OCI-LY3 (cell line): ENCODE data around the gene SNW1.
"Not testable (repeated sequence)": the region's sequence is repeated elsewhere in the genome, so short reads cannot be mapped to it uniquely, and the experiment has no call there.

Source experiments
- H2AFZ ChIP-seq: fragments of 200-600, 300-600 bp; shearing (Covaris generic); 2 replicates; pipeline ENCODE4 v1.6.0; 2014; ENCODE audit warnings: antibody characterized with exemption, low read depth, low read length
- H3K27ac ChIP-seq: fragments of 200-600, 300-600 bp; sonication (generic); 2 replicates; pipeline ENCODE4 v1.5.1; 2014; ENCODE audit warnings: mild to moderate bottlenecking, low read length, moderate library complexity, mixed read lengths
- H3K27me3 ChIP-seq: fragments of 200-600, 300-600 bp; sonication (generic); 2 replicates; pipeline ENCODE4 v1.6.1; 2014; ENCODE audit warnings: low read depth, low read length, mixed read lengths
- H3K36me3 ChIP-seq: fragments of 200-600, 300-600 bp; sonication (generic); replicated peaks from 2 replicates; pipeline ENCODE3; 2014; ENCODE audit warnings: low read depth, low read length, mixed read lengths
- H3K4me1 ChIP-seq: fragments of 300-600, 200-600 bp; sonication (generic); 2 replicates; pipeline ENCODE4 v1.6.1; 2014; ENCODE audit warnings: low read length, mixed read lengths
- H3K4me2 ChIP-seq: fragments of 200-600, 300-600 bp; sonication (generic); 2 replicates; pipeline ENCODE4 v1.6.1; 2014; ENCODE audit warnings: low read length, mixed read lengths
- H3K4me3 ChIP-seq: fragments of 300-600, 200-600 bp; sonication (generic); 2 replicates; pipeline ENCODE4 v1.5.1; 2014; ENCODE audit warnings: antibody characterized with exemption, mild to moderate bottlenecking, low read length, moderate library complexity
- H3K79me2 ChIP-seq: fragments of 300-600, 200-600 bp; shearing (Covaris generic); 2 replicates; pipeline ENCODE4 v1.6.1; 2014; ENCODE audit warnings: mild to moderate bottlenecking, low read length, mixed read lengths
- H3K9ac ChIP-seq: fragments of 300-600, 200-600 bp; shearing (Covaris generic); 2 replicates; pipeline ENCODE4 v1.6.0; 2014; ENCODE audit warnings: mild to moderate bottlenecking, low read length, moderate library complexity
- H3K9me3 ChIP-seq: fragments of 200-600, 300-600 bp; shearing (Covaris generic); 2 replicates; pipeline ENCODE4 v1.6.1; 2014; ENCODE audit warnings: low read length, mixed read lengths; ENCODE audit not compliant: insufficient read depth
- H4K20me1 ChIP-seq: fragments of 200-600, 300-600 bp; sonication (generic); 2 replicates; pipeline ENCODE4 v1.6.1; 2016; ENCODE audit warnings: low read length, mixed read lengths; ENCODE audit not compliant: insufficient read depth
- EZH2phosphoT487 ChIP-seq: fragments of 200-600 bp; shearing (Covaris generic); IDR thresholded peaks from 2 replicates; pipeline ENCODE4 v1.6.1; 2018; ENCODE audit warnings: antibody characterized with exemption, mixed run types, low read depth
- TF ChIP-seq, protein P1 (sequence below): fragments of 200-600, 300-600 bp; sonication (generic); IDR thresholded peaks from 2 replicates; pipeline ENCODE4 v1.5.1; 2014; ENCODE audit warnings: antibody characterized with exemption, low read length, low read depth

SNW1 gene

DNA sequence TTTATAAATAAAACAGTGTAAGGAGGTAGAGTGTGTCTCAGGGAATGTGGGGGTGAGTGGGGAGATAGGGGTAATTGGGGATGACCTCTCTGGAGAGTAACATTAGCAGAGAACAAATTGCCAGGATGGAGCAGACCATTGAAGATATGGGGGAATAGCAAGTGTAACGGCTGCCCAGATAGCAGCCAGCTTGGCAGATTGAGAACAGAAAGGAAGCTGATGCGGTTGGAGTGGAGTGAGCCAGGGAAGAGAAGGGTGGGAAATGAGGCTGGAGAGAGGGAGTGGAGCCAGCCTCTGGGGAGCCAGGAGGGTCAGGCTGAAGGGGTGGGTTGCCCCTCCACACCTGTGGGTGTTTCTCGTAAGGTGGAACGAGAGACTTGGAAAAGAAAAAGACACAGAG, 33.4 kb upstream of the SNW1 start:
- H2AFZ ChIP-seq, result no peak overlapping the region
- no peak overlapping the region for H3K4me3 ChIP-seq
- TF ChIP-seq EZH2phosphoT487, result no peak
- TF ChIP-seq, protein P1, sequence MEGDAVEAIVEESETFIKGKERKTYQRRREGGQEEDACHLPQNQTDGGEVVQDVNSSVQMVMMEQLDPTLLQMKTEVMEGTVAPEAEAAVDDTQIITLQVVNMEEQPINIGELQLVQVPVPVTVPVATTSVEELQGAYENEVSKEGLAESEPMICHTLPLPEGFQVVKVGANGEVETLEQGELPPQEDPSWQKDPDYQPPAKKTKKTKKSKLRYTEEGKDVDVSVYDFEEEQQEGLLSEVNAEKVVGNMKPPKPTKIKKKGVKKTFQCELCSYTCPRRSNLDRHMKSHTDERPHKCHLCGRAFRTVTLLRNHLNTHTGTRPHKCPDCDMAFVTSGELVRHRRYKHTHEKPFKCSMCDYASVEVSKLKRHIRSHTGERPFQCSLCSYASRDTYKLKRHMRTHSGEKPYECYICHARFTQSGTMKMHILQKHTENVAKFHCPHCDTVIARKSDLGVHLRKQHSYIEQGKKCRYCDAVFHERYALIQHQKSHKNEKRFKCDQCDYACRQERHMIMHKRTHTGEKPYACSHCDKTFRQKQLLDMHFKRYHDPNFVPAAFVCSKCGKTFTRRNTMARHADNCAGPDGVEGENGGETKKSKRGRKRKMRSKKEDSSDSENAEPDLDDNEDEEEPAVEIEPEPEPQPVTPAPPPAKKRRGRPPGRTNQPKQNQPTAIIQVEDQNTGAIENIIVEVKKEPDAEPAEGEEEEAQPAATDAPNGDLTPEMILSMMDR, result no peak
- H3K27me3 ChIP-seq, result no peaks in the 10 kb centered on the region
- no peak overlapping the region for H3K9ac ChIP-seq
- no peaks in the 10 kb centered on the region for H4K20me1 ChIP-seq
- no peaks in the 10 kb centered on the region for H3K79me2 ChIP-seq
- no peak overlapping the region for H3K27ac ChIP-seq
- H3K4me1 ChIP-seq, result no peaks in the 10 kb centered on the region
- no peak overlapping the region for H3K4me2 ChIP-seq
- no peaks in the 10 kb centered on the region for H3K36me3 ChIP-seq
- no peaks in the 10 kb centered on the region for H3K9me3 ChIP-seq

DNA sequence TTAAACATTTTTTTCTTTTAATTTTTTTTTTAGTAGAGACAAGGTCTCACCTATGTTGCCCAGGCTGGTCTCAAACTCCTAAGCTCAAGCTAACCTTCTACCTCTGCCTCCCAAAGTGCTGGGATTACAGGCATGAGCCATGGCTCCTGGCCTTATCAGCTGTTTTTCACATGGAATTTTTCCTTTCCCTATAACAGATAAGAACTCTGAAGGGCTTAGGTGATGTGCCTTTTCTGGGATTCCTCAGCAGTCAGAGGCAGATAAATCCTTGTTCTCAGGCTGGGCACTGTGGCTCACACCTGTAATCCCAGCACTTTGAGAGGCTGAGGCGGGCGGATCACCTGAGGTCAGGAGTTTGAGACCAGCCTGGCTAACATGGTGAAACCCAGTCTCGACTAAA, 32.3 kb upstream of the SNW1 start:
- not testable (repeated sequence) for H3K4me1 ChIP-seq, H3K27ac ChIP-seq, H3K36me3 ChIP-seq, H2AFZ ChIP-seq, H3K79me2 ChIP-seq, H3K4me2 ChIP-seq, H4K20me1 ChIP-seq, H3K9me3 ChIP-seq, H3K27me3 ChIP-seq, H3K4me3 ChIP-seq, H3K9ac ChIP-seq

DNA sequence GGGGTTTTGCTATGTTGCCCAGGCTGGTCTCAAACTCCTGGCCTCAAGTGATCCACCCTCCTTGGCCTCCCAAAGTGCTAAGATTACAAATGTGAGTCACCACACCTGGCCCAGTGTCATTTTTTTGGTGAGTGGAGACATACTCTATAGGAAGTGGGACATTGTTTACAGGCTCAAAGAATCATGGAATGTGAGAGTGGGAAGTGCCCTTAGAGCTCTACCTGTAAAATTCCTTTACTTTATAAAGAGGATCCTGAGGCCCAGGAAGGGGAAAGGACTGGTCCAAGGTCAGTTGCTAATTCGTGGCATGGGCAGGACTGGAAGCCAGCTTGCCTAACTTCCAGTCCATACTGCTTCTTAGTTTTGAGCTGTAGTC, 30.3 kb upstream of the SNW1 start:
- no peaks in the 10 kb centered on the region for H3K36me3 ChIP-seq
- no peaks in the 10 kb centered on the region for H4K20me1 ChIP-seq
- no peak overlapping the region for H3K9ac ChIP-seq
- H3K4me1 ChIP-seq, result no peaks in the 10 kb centered on the region
- no peaks in the 10 kb centered on the region for H3K79me2 ChIP-seq
- H3K4me3 ChIP-seq, result no peak overlapping the region
- no peaks in the 10 kb centered on the region for H3K9me3 ChIP-seq
- H3K27me3 ChIP-seq, result no peaks in the 10 kb centered on the region
- no peak overlapping the region for H2AFZ ChIP-seq
- no peak for TF ChIP-seq EZH2phosphoT487
- TF ChIP-seq, protein P1, result no peak
- no peak overlapping the region for H3K4me2 ChIP-seq
- no peak overlapping the region for H3K27ac ChIP-seq

DNA sequence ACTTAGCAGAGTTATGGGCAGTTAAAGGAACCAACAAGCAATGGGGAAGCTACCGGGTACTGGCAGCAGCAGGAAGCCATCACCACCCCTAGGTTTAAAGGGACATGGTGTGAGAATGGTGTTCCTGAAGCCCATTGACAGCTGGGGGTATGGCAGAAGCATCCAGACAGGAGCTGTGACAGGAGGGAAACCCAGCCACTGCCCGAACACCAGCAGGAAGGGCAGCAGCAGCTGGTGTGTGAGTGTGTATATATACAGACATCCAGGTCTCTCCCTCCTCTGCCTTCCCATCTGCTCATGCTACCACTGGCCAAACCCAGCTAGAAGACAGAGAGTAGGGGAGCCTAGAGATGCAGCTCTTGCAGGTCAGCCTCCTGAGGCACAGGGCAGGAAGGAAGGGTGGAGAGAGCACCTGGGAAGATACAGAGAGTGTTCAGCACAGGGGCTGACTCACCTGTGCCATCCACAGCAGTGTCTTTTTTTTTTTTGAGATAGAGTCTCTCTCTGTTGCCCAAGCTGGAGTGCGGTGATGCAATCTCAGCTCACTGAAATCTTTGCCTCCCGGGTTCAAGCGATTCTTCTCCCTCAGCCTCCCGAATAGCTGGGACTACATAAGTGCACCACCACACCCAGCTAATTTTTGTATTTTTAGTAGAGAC, 29.7 kb upstream of the SNW1 start:
- no peaks in the 10 kb centered on the region for H3K79me2 ChIP-seq
- H3K27me3 ChIP-seq, result no peaks in the 10 kb centered on the region
- peak overlapping the region; percentile 74; the same call in 1 of the 2 replicates for H2AFZ ChIP-seq
- no peak overlapping the region for H3K4me3 ChIP-seq
- H3K36me3 ChIP-seq, result no peaks in the 10 kb centered on the region
- no peak overlapping the region for H3K27ac ChIP-seq
- H3K4me1 ChIP-seq, result no peaks in the 10 kb centered on the region
- TF ChIP-seq EZH2phosphoT487, result no peak
- TF ChIP-seq, protein P1, result no peak
- H3K9ac ChIP-seq, result no peak overlapping the region
- no peak overlapping the region for H3K4me2 ChIP-seq
- no peaks in the 10 kb centered on the region for H3K9me3 ChIP-seq
- H4K20me1 ChIP-seq, result no peaks in the 10 kb centered on the region
